WTC11 (cell line): ENCODE results near the gene NTN4. TPM values are rescaled to one million over a fixed set of nuclear protein-coding genes. Genes with fewer than 3 reads are reported as not detected.

Experiments used
- ATAC-seq: fragments of 200-7000 bp; cut with Tn5 transposase; 2 replicates; pipeline ENCODE4 v1.10.0; 2021; ENCODE audit warnings: mild to moderate bottlenecking, moderate library complexity
- CTCF ChIA-PET: fragments of 300-600 bp; sonication (Branson Sonifier 250); formaldehyde crosslinking; loops from one replicate; lab custom pipeline; 2021; ENCODE audit warnings: antibody characterized with exemption; lab: Charles Lee
- POLR2A ChIA-PET: fragments of 350-600 bp; sonication (Branson Sonifier 250); formaldehyde crosslinking; loops from one replicate; lab custom pipeline; 2021; ENCODE audit warnings: antibody characterized with exemption; lab: Charles Lee
- DNase-seq: peaks from one replicate; pipeline ENCODE4 v3.0.0; 2021; ENCODE audit warnings: low spot score
- H3K27ac Mint-ChIP-seq: 2 replicates; pipeline ENCODE4 v1.8.0; 2021; ENCODE audit warnings: mixed read lengths
- H3K27me3 Mint-ChIP-seq: 2 replicates; pipeline ENCODE4 v1.8.0; 2021; ENCODE audit warnings: low read depth, mild to moderate bottlenecking, moderate library complexity, mixed read lengths
- H3K36me3 Mint-ChIP-seq: 2 replicates; pipeline ENCODE4 v1.8.0; 2021; ENCODE audit warnings: mixed read lengths
- H3K4me1 Mint-ChIP-seq: 2 replicates; pipeline ENCODE4 v1.8.0; 2022; ENCODE audit warnings: mixed read lengths
- H3K4me3 Mint-ChIP-seq: 2 replicates; pipeline ENCODE4 v1.8.0; 2021; ENCODE audit warnings: mild to moderate bottlenecking, moderate library complexity, mixed read lengths
- H3K9me3 Mint-ChIP-seq: 2 replicates; pipeline ENCODE4 v1.8.0; 2021; ENCODE audit warnings: mixed read lengths
- CREM ChIP-seq: sonication (generic); formaldehyde crosslinking; IDR thresholded peaks from 2 replicates; pipeline ENCODE4 v1.8.1; 2022; ENCODE audit warnings: mild to moderate bottlenecking, missing genetic modification reagents, moderate library complexity
- E2F1 ChIP-seq: sonication (generic); formaldehyde crosslinking; IDR thresholded peaks from 2 replicates; pipeline ENCODE4 v1.8.0; 2022; ENCODE audit warnings: mild to moderate bottlenecking, missing genetic modification reagents
- EMX1 ChIP-seq: fragments of 250-450 bp; sonication (Bioruptor Pico); IDR thresholded peaks from 2 replicates; pipeline ENCODE4 v1.8.0; 2021; ENCODE audit warnings: mild to moderate bottlenecking
- IRF2 ChIP-seq: sonication (generic); formaldehyde crosslinking; IDR thresholded peaks from 2 replicates; pipeline ENCODE4 v1.8.0; 2022; ENCODE audit warnings: low read depth, missing genetic modification reagents, borderline replicate concordance
- JAZF1 ChIP-seq: fragments of 250-450 bp; sonication (Bioruptor Pico); IDR thresholded peaks from 2 replicates; pipeline ENCODE4 v1.9.0; 2021; ENCODE audit warnings: moderate library complexity, mild to moderate bottlenecking, inconsistent platforms
- KAT7 ChIP-seq: sonication (generic); formaldehyde crosslinking; IDR thresholded peaks from 2 replicates; pipeline ENCODE4 v1.8.1; 2023; ENCODE audit warnings: missing genetic modification reagents, mild to moderate bottlenecking, borderline replicate concordance
- NR2C2 ChIP-seq: sonication (generic); formaldehyde crosslinking; IDR thresholded peaks from 2 replicates; pipeline ENCODE4 v1.8.0; 2022; ENCODE audit warnings: mild to moderate bottlenecking, missing genetic modification reagents
- OVOL2 ChIP-seq: fragments of 250-450 bp; sonication (Bioruptor Pico); IDR thresholded peaks from 2 replicates; pipeline ENCODE4 v1.9.0; 2021; ENCODE audit warnings: mild to moderate bottlenecking, borderline replicate concordance
- PRDM15 ChIP-seq: sonication (generic); formaldehyde crosslinking; IDR thresholded peaks from 2 replicates; pipeline ENCODE4 v1.8.0; 2022; ENCODE audit warnings: missing genetic modification reagents
- TP53 ChIP-seq: sonication (generic); formaldehyde crosslinking; IDR thresholded peaks from 2 replicates; pipeline ENCODE4 v1.8.1; 2023; ENCODE audit warnings: mild to moderate bottlenecking, missing genetic modification reagents
- ZMAT4 ChIP-seq: fragments of 250-450 bp; sonication (Bioruptor Pico); IDR thresholded peaks from 2 replicates; pipeline ENCODE4 v1.9.0; 2021; ENCODE audit warnings: mild to moderate bottlenecking
- ZNF219 ChIP-seq: sonication (generic); formaldehyde crosslinking; IDR thresholded peaks from 2 replicates; pipeline ENCODE4 v1.8.0; 2023; ENCODE audit warnings: missing genetic modification reagents, mild to moderate bottlenecking, borderline replicate concordance
- ZNF263 ChIP-seq: sonication (generic); formaldehyde crosslinking; IDR thresholded peaks from 2 replicates; pipeline ENCODE4 v1.8.1; 2022; ENCODE audit warnings: low read depth, mild to moderate bottlenecking, moderate library complexity, missing genetic modification reagents
- ZNF317 ChIP-seq: sonication (generic); formaldehyde crosslinking; IDR thresholded peaks from 2 replicates; pipeline ENCODE4 v1.8.1; 2023; ENCODE audit warnings: low read depth, mild to moderate bottlenecking, moderate library complexity, missing genetic modification reagents, borderline replicate concordance
- ZNF396 ChIP-seq: fragments of 250-450 bp; sonication (Bioruptor Pico); IDR thresholded peaks from 2 replicates; pipeline ENCODE4 v1.8.0; 2021; ENCODE audit warnings: mild to moderate bottlenecking, moderate library complexity, borderline replicate concordance
- ZNF671 ChIP-seq: fragments of 250-450 bp; sonication (Bioruptor Pico); IDR thresholded peaks from 2 replicates; pipeline ENCODE4 v1.8.0; 2021; ENCODE audit warnings: mild to moderate bottlenecking
- total RNA-seq: library from RNA; stranded (reverse); gene quantifications from 3 replicates; pipeline ENCODE4 v1.2.3, GENCODE V29; 2021
- TF ChIP-seq, protein P1 (sequence below): sonication (generic); formaldehyde crosslinking; IDR thresholded peaks from 2 replicates; pipeline ENCODE4 v1.8.0; 2022; ENCODE audit warnings: mild to moderate bottlenecking, missing genetic modification reagents
- TF ChIP-seq, protein P2 (sequence below): sonication (generic); formaldehyde crosslinking; IDR thresholded peaks from 2 replicates; pipeline ENCODE4 v1.8.0; 2023; ENCODE audit warnings: missing genetic modification reagents
- TF ChIP-seq, protein P3 (sequence below): sonication (generic); formaldehyde crosslinking; IDR thresholded peaks from 2 replicates; pipeline ENCODE4 v1.8.1; 2023; ENCODE audit warnings: mild to moderate bottlenecking, missing genetic modification reagents
- TF ChIP-seq, protein P4 (sequence below): sonication (generic); formaldehyde crosslinking; IDR thresholded peaks from 2 replicates; pipeline ENCODE4 v1.8.1; 2023; ENCODE audit warnings: mild to moderate bottlenecking, missing genetic modification reagents
- TF ChIP-seq, protein P5 (sequence below): sonication (generic); formaldehyde crosslinking; IDR thresholded peaks from 2 replicates; pipeline ENCODE4 v1.8.1; 2022; ENCODE audit warnings: low read depth, missing genetic modification reagents, borderline replicate concordance
- TF ChIP-seq, protein P6 (sequence below): sonication (generic); formaldehyde crosslinking; IDR thresholded peaks from 2 replicates; pipeline ENCODE4 v1.8.1; 2022; ENCODE audit warnings: low read depth, mild to moderate bottlenecking, moderate library complexity, missing genetic modification reagents, borderline replicate concordance

The NTN4 gene
- total RNA-seq, 1 experiment from 2014 or later = 2.7 TPM

DNA sequence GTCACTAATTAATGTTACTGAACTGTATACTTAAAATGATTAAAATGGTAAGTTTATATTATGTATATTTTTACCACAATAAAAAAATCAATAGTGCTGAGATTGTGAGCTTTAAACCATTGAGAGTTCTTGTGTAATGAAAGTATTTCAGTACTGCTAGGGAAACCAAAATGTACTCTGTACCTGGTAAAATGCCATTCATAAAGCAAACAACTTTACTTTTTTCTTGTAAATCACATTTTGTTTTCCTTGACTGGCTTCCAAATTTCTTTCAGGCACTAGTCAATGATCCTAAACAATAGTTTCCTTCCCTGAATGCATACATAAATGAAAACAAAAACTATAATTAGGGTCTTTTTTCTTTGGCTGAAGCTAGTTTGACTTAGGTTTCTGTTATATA lies 38.8 kb upstream of the NTN4 start:
- ATAC-seq = no peak
- H3K27ac Mint-ChIP-seq = no peak overlapping the region
- no peaks in the 10 kb centered on the region for H3K36me3 Mint-ChIP-seq
- H3K4me3 Mint-ChIP-seq = no peak overlapping the region
- H3K4me1 Mint-ChIP-seq = peaks cover 13% of the 10 kb centered on the region
- H3K27me3 Mint-ChIP-seq = peaks cover 2% of the 10 kb centered on the region; the same call in 1 of the 2 replicates
- TF ChIP-seq, protein P1, sequence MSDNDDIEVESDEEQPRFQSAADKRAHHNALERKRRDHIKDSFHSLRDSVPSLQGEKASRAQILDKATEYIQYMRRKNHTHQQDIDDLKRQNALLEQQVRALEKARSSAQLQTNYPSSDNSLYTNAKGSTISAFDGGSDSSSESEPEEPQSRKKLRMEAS (CRISPR knock-in tag) = no peak
- TF ChIP-seq NR2C2 (CRISPR knock-in tag) (no peak), TP53 (CRISPR knock-in tag) (no peak), ZNF317 (CRISPR knock-in tag) (no peak), JAZF1 (no peak), ZMAT4 (CRISPR knock-in tag) (no peak), OVOL2 (CRISPR knock-in tag) (no peak)
- TF ChIP-seq, protein P2, sequence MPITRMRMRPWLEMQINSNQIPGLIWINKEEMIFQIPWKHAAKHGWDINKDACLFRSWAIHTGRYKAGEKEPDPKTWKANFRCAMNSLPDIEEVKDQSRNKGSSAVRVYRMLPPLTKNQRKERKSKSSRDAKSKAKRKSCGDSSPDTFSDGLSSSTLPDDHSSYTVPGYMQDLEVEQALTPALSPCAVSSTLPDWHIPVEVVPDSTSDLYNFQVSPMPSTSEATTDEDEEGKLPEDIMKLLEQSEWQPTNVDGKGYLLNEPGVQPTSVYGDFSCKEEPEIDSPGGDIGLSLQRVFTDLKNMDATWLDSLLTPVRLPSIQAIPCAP (CRISPR knock-in tag) = no peak
- TF ChIP-seq, protein P3, sequence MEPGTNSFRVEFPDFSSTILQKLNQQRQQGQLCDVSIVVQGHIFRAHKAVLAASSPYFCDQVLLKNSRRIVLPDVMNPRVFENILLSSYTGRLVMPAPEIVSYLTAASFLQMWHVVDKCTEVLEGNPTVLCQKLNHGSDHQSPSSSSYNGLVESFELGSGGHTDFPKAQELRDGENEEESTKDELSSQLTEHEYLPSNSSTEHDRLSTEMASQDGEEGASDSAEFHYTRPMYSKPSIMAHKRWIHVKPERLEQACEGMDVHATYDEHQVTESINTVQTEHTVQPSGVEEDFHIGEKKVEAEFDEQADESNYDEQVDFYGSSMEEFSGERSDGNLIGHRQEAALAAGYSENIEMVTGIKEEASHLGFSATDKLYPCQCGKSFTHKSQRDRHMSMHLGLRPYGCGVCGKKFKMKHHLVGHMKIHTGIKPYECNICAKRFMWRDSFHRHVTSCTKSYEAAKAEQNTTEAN (CRISPR knock-in tag) = no peak
- TF ChIP-seq, protein P4, sequence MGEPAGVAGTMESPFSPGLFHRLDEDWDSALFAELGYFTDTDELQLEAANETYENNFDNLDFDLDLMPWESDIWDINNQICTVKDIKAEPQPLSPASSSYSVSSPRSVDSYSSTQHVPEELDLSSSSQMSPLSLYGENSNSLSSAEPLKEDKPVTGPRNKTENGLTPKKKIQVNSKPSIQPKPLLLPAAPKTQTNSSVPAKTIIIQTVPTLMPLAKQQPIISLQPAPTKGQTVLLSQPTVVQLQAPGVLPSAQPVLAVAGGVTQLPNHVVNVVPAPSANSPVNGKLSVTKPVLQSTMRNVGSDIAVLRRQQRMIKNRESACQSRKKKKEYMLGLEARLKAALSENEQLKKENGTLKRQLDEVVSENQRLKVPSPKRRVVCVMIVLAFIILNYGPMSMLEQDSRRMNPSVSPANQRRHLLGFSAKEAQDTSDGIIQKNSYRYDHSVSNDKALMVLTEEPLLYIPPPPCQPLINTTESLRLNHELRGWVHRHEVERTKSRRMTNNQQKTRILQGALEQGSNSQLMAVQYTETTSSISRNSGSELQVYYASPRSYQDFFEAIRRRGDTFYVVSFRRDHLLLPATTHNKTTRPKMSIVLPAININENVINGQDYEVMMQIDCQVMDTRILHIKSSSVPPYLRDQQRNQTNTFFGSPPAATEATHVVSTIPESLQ (CRISPR knock-in tag) = no peak
- POLR2A ChIA-PET = no interaction called here
- CTCF ChIA-PET = no interaction called here
- H3K9me3 Mint-ChIP-seq = no peaks in the 10 kb centered on the region
- DNase-seq = no peak

DNA sequence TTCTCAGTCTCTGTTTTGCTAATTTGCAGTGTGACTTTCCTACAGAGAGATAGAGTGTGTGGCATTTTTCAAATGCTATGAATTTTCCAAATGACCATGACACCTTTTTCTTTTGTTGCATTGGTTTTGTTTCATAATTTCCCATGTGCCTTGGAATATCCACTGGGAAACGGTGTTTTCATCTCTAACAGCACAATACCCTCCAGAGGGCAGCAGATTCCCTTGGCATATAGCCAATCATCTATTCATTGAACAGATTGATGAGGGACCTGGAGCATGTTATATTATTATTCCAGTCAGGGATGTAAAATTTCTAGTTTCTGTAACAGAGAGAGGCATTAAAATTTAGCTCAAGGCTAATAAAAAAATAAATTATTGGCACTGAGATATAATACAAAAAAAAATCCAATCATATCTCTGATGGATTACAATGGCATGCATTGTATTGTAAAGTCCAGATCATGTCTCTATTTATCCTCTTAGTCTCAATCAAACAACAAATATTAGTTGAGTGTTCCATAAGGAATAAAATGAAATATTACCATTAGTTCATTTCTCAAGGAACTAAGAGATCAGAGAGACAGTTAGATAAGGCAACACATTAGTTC lies 29.6 kb upstream of the NTN4 start:
- Mint-ChIP-seq H3K27me3 (no peaks in the 10 kb centered on the region), H3K4me3 (no peak overlapping the region), H3K4me1 (peaks cover 3% of the 10 kb centered on the region; the same call in 1 of the 2 replicates), H3K9me3 (no peaks in the 10 kb centered on the region), H3K36me3 (no peaks in the 10 kb centered on the region), H3K27ac (no peak overlapping the region)
- no peak for ATAC-seq
- CTCF ChIA-PET = no interaction called here
- no peak for DNase-seq
- POLR2A ChIA-PET = no interaction called here
- no peak for TF ChIP-seq IRF2 (CRISPR knock-in tag)
- TF ChIP-seq, protein P5, sequence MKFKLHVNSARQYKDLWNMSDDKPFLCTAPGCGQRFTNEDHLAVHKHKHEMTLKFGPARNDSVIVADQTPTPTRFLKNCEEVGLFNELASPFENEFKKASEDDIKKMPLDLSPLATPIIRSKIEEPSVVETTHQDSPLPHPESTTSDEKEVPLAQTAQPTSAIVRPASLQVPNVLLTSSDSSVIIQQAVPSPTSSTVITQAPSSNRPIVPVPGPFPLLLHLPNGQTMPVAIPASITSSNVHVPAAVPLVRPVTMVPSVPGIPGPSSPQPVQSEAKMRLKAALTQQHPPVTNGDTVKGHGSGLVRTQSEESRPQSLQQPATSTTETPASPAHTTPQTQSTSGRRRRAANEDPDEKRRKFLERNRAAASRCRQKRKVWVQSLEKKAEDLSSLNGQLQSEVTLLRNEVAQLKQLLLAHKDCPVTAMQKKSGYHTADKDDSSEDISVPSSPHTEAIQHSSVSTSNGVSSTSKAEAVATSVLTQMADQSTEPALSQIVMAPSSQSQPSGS = no peak
- no peak for TF ChIP-seq ZNF263 (CRISPR knock-in tag)
- TF ChIP-seq, protein P1 (CRISPR knock-in tag) = no peak
- no peak for TF ChIP-seq EMX1
- no peak for TF ChIP-seq ZNF396 (CRISPR knock-in tag)
- TF ChIP-seq CREM = no peak
- TF ChIP-seq ZNF671 (CRISPR knock-in tag) = no peak
- no peak for TF ChIP-seq ZNF219 (CRISPR knock-in tag)
- TF ChIP-seq NR2C2 (CRISPR knock-in tag) = no peak
- TF ChIP-seq, protein P6, sequence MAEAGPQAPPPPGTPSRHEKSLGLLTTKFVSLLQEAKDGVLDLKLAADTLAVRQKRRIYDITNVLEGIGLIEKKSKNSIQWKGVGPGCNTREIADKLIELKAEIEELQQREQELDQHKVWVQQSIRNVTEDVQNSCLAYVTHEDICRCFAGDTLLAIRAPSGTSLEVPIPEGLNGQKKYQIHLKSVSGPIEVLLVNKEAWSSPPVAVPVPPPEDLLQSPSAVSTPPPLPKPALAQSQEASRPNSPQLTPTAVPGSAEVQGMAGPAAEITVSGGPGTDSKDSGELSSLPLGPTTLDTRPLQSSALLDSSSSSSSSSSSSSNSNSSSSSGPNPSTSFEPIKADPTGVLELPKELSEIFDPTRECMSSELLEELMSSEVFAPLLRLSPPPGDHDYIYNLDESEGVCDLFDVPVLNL = no peak
- no peak for TF ChIP-seq PRDM15 (CRISPR knock-in tag)
- no peak for TF ChIP-seq KAT7 (CRISPR knock-in tag)
- TF ChIP-seq E2F1 (CRISPR knock-in tag) = no peak
